ENCODE data around the gene ITGAV. TPM values are rescaled to one million over a fixed set of nuclear protein-coding genes. Genes with fewer than 3 reads are reported as not detected.

The ITGAV gene
- total RNA-seq, 4 donors from 2014 or later = 69.8 to 84.7 (median 78.8) TPM

DNA sequence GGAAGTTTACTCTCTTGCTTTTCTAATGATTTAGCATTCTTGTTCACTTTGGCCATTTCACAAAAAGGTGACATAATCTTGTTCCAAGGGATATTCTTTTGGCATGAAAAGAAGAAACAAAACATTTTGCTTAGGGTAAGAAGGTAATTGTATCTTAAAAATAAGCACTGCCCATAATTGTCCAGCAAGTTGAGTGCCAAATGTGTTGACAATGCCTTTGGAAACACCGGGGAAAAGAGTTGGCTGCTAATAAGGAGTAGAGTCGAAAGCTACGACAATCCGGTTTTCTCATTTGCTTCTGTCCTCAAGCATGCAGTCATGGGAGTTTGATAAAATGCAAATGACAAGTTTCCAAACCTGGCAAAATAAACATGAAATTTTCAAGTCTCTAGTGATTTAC is 27.3 kb downstream of the ITGAV start:
- H3K4me3 ChIP-seq (ENCODE audit: low read depth, poor library complexity, severe bottlenecking) = no peak overlapping the region
- no peak for TF ChIP-seq POLR2A (IDR thresholded peaks at IDR 0.05)
- TF ChIP-seq, protein P1, sequence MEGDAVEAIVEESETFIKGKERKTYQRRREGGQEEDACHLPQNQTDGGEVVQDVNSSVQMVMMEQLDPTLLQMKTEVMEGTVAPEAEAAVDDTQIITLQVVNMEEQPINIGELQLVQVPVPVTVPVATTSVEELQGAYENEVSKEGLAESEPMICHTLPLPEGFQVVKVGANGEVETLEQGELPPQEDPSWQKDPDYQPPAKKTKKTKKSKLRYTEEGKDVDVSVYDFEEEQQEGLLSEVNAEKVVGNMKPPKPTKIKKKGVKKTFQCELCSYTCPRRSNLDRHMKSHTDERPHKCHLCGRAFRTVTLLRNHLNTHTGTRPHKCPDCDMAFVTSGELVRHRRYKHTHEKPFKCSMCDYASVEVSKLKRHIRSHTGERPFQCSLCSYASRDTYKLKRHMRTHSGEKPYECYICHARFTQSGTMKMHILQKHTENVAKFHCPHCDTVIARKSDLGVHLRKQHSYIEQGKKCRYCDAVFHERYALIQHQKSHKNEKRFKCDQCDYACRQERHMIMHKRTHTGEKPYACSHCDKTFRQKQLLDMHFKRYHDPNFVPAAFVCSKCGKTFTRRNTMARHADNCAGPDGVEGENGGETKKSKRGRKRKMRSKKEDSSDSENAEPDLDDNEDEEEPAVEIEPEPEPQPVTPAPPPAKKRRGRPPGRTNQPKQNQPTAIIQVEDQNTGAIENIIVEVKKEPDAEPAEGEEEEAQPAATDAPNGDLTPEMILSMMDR (IDR thresholded peaks at IDR 0.05) = no peak
- DNase-seq (ENCODE audit: low spot score in 2 of 2) = no peak
- 33 to 62% methylated on average over 4 of the region's 4 CpGs for WGBS, 2 donors
- intact Hi-C loops (cut with DNase I; ENCODE audit: low total_unique reads) = no loop called here

DNA sequence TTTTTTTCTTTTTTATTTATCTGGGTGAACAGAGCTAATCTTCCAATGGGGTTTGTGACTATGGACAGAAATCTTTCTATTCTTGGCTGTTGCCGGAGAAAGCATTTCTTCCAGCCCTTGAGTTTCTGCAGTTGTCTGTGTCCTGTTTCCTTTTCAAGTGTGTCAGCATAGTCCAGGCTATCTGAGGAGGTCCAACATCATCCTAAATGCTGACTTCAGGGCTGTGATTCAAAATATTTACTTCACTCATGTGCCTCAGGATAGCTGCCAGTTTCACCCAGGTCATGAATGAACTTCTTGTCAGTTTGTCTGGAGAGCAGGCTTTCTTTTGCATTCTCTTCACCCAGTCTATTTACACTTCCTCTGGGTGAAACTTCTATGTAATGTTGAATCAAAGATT is 27.9 kb downstream of the ITGAV start:
- no peak for TF ChIP-seq POLR2A (IDR thresholded peaks at IDR 0.05)
- TF ChIP-seq, protein P1 (IDR thresholded peaks at IDR 0.05) = no peak
- no peak overlapping the region for H3K4me3 ChIP-seq (ENCODE audit: low read depth, poor library complexity, severe bottlenecking)
- 76 to 88% methylated on average over 1 of the region's 1 CpG for WGBS, 2 donors
- DNase-seq (ENCODE audit: low spot score in 2 of 2) = no peak
- intact Hi-C loops (cut with DNase I; ENCODE audit: low total_unique reads) = no loop called here

DNA sequence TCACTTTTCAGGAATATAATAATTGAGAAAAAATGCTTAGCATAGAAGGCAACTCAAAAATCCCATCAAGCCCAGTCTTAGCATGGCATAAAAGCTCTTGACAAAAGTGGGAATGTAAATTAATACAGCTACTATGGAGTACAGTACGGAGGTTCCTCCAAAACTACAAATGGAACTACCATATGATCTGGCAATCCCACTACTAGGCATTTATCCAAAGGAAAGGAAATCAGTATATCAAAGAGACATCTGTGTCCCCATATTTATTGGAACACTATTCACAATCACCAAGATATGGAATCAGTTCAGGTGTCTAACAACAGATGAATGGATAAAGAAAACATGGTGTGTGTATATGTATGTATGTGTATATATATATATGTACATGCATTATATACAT is 28.8 kb downstream of the ITGAV start:
- DNase-seq (ENCODE audit: low spot score in 2 of 2) = no peak
- no peak overlapping the region for H3K4me3 ChIP-seq (ENCODE audit: low read depth, poor library complexity, severe bottlenecking)
- 92 to 100% methylated on average over 1 of the region's 1 CpG for WGBS, 2 donors
- intact Hi-C loops (cut with DNase I; ENCODE audit: low total_unique reads) = no loop called here
- TF ChIP-seq, protein P1 (IDR thresholded peaks at IDR 0.05) = no peak
- TF ChIP-seq POLR2A (IDR thresholded peaks at IDR 0.05) = no peak

DNA sequence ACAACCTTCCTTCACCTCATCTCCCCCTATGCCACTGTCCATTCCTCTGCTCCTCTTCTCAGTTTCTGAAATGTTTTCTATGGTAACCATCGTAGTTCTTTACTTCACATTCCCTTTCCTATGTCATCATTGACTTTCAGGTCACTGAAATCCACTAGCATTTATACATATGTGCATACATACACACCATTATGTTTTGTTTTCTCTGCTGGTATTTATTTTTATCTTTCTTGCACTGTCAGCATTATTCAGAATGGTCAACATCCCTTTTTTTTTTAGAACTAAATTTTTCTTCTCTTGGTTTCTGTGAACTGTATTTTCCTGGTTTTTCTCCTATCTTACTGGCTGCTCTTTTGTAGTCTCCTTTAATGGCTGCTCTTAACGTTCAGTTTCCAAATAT is 33.2 kb downstream of the ITGAV start:
- intact Hi-C loops (cut with DNase I; ENCODE audit: low total_unique reads) = no loop called here
- no peak for DNase-seq (ENCODE audit: low spot score in 2 of 2)
- TF ChIP-seq, protein P1 (IDR thresholded peaks at IDR 0.05) = no peak
- TF ChIP-seq POLR2A (IDR thresholded peaks at IDR 0.05) = no peak
- WGBS, 2 donors = 85 to 86% methylated on average over 2 of the region's 2 CpGs
- H3K4me3 ChIP-seq (ENCODE audit: low read depth, poor library complexity, severe bottlenecking) = no peak overlapping the region

DNA sequence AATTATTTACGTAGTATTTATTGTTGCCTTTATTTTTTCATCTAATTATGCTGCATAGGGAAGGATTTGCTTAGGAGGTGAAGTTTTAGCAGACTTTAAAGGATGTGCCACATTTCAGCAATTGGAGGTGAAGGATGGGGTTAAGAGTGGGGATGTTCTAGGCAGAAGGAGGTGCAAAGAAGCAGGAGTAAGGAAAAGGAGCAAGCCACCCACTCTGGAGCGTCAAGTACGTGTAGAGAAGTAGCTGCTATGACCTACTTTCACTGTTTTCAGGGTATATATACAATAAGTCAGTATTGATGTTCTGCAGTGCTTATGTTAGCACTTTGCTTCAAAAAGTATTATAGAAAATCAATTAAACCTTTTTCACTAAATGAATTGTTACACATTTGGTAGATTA is 34.4 kb downstream of the ITGAV start:
- TF ChIP-seq, protein P1 (IDR thresholded peaks at IDR 0.05) = no peak
- no peak for TF ChIP-seq POLR2A (IDR thresholded peaks at IDR 0.05)
- 91 to 96% methylated on average over 3 of the region's 3 CpGs for WGBS, 2 donors
- intact Hi-C loops (cut with DNase I; ENCODE audit: low total_unique reads) = no loop called here
- DNase-seq (ENCODE audit: low spot score in 2 of 2) = no peak
- H3K4me3 ChIP-seq (ENCODE audit: low read depth, poor library complexity, severe bottlenecking) = no peak overlapping the region

DNA sequence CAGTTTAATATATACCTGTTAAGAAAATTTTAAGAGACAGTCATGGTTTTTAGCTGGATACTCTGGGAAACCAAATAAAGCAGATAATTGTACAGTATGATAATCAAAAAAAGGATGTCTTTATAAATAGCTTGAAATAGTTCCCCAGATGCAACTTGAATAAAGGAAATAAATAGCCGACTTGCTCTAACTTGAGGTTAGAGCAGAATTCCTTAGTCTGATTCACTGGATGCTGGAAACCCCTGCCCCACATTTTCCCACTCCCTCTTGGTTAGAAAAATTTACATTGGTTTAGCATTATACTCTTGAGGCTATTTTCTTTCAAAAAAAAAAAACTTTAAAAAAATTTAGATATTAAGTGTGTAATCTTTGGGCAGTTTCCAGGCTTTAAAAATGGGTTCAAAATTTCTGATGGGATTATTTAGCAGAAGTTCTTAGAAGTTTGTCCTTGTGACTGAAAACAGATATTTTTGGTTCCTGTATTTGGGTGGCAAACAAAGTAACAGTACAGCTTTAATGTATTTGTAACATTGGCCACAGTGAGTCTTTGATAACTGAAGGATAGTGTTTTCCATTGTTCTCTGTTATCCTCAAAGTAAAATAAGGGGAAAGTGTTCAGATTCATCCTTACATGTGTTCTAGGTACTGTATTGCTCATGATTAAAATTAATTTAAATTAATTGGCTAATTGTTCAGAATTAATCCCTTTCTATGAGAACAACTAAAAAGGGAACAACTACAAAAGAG is 39.6 kb downstream of the ITGAV start:
- WGBS, 2 donors = 69 to 79% methylated on average over 1 of the region's 1 CpG
- intact Hi-C loops (cut with DNase I; ENCODE audit: low total_unique reads) = no loop called here

More for the DNA sequence above, 39.6 kb downstream of the ITGAV start:
- TF ChIP-seq, protein P1 (IDR thresholded peaks at IDR 0.05) = no peak
- TF ChIP-seq POLR2A (IDR thresholded peaks at IDR 0.05) = no peak
- no peak overlapping the region for H3K4me3 ChIP-seq (ENCODE audit: low read depth, poor library complexity, severe bottlenecking)
- no peak for DNase-seq (ENCODE audit: low spot score in 2 of 2)

Data from lower leg skin (tissue), 4 donors.